NCI-H2029 (cell line): ENCODE measurements around the gene MFSD2A.
"Not testable (repeated sequence)": the region's sequence is repeated elsewhere in the genome, so short reads cannot be mapped to it uniquely, and the experiment has no call there.

ENCODE experiments used
- DNase-seq: peaks from one replicate; lab custom pipeline; 2025; lab: John Stamatoyannopoulos, UW

MFSD2A gene

GRCh38 chr1:40003156-40004093 is 48.5 kb downstream of the MFSD2A start:
- DNase-seq: no peak

DNA sequence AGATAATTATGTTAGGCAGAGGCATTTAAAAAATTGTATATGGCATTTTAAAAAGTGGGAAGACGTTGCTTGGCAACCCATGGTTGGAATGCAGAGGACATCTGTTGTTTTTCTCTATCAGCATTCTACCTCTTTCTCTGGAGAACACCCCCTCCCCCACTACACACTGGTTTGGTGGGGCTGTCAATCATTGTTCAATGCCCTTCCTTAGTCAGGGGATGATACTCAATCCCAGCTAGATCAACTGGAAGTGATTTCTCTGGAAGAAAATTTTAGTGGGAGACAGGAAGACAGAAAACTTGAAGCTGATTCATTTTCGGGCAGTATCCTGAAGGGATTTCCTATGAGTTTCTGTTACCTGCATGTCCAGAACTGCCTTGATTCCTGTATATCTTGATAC is 49.9 kb downstream of the MFSD2A start:
- no peak for DNase-seq

GRCh38 chr1:40007481-40008034 is 52.6 kb downstream of the MFSD2A start:
- DNase-seq: not testable (repeated sequence)

DNA sequence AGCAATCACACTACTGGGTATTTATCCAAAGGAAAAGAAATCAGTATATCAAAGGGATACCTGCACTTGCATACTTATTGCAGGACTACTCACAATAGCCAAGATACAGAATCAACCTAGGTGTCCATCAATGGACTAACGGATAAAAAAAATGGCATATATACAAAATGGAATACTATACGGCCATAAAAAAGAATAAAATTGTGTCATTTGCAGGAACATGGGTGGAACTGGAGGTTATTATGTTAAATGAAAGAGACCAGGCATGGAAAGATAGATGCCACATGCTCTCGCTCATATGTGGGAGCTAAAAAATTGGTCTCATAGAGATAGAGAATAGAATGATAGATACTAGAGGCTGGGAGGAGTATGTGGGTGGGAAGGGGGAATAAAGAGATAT is 56.3 kb downstream of the MFSD2A start:
- no peak for DNase-seq

GRCh38 chr1:40014253-40014706 is 59.3 kb downstream of the MFSD2A start:
- no peak for DNase-seq

DNA sequence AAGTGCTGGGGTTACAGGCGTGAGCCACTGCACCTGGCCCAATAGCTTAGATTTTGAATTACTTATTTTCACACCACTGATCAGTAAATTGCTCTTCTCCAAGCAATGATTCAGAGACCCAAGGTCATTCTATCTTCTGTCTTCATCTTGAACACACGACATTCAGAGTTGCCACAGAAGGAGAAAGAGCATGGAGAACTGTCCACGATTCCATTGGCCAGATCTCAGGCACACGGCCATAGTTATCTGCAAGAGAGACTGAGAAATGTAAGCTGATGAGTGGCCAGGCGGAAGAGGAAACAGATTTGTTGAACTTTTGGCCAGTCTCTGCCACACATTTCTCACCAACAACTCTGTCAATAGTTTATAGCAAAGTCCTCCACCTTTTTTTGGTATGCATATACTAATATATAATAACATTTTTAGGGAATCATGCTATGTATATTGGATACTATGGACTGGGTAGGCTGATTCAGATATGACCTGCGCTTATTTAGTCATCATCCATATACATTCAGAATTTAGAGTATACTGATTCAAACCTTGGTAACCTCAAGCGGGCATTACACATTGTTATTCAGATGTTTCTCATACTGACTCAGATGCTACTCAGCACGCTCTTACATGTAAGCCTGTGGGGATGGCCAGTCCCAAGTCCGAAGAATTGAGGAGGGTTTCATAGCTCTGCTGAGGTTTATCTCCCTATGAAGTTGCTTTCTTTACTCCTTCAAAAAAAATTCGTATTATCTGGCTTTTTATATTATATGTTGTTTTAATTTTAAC is 60.1 kb downstream of the MFSD2A start:
- no peak for DNase-seq

DNA sequence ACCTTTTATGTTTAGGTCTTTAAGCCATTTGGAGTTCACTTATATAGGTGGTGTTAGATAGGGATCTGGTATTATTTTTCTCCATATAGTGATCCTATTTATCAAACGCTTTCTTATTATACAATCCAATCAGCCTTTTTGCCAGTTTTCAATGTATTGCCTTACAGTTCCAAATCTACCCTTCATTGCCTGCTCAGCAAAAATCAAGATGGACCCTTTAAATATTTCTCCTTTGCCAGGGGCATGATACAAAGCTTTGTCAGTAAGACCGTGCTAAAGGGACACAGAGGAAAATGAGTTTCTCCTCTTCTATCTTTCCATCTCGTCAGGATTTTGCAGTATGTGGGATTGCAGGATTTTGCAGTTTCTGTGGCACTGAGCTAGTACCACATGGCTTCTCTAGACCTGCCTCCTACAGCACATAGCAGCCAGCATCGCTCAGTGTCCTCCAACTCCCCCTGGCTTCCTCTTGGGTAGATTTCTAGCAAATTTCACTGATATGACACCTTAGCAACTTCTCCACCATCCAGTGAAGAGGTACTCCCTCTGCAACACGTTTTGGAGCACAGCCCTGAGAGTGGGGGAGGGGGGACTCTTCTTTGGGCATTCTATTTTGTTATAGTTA is 63.1 kb downstream of the MFSD2A start:
- DNase-seq: no peak
